Glomerular endothelial cell (primary cell): Measurements from ENCODE around the gene HAS3. TPM values are rescaled to one million over a fixed set of nuclear protein-coding genes. Genes with fewer than 3 reads are reported as not detected.

ENCODE experiments used
- DNase-seq: peaks from one replicate; pipeline ENCODE4 v3.0.0-alpha.2; 2011; ENCODE audit warnings: low read depth, low spot score; ENCODE audit errors: extremely low read depth
- total RNA-seq: library from RNA; depleted of rRNA; stranded (reverse); fragments of >200 nt; gene quantifications from 2 replicates; pipeline ENCODE4 v1.2.3, GENCODE V29; 2015

The HAS3 gene
- total RNA-seq, 1 donor from 2014 or later = 0.70 TPM

- DNase-seq = no peak
Measured at GRCh38 chr16:69089091-69089910, 16.2 kb upstream of the HAS3 start.

- no peak for DNase-seq
Measured at GRCh38 chr16:69093974-69094373, 11.5 kb upstream of the HAS3 start.

- no peak for DNase-seq
Measured at GRCh38 chr16:69094501-69094900, 11.0 kb upstream of the HAS3 start.

GRCh38 chr16:69095193-69095592 lies 10.3 kb upstream of the HAS3 start:
- DNase-seq = no peak

- DNase-seq = no peak
Measured at GRCh38 chr16:69100071-69100691, 5.3 kb upstream of the HAS3 start.

- DNase-seq = no peak
Measured at GRCh38 chr16:69106491-69107315, 1.2 kb downstream of the HAS3 start.

- no peak for DNase-seq
Measured at GRCh38 chr16:69107316-69107962, 2.0 kb downstream of the HAS3 start.

- DNase-seq = no peak
Measured at GRCh38 chr16:69108064-69108904, 2.8 kb downstream of the HAS3 start.

GRCh38 chr16:69108905-69109252 lies 3.4 kb downstream of the HAS3 start:
- no peak for DNase-seq

- no peak for DNase-seq
Measured at GRCh38 chr16:69109486-69110270, 4.2 kb downstream of the HAS3 start.

- no peak for DNase-seq
Measured at GRCh38 chr16:69110406-69110805, 5.0 kb downstream of the HAS3 start.

GRCh38 chr16:69111216-69111875 lies 5.9 kb downstream of the HAS3 start:
- DNase-seq = no peak

- DNase-seq = no peak
Measured at GRCh38 chr16:69111876-69112230, 6.4 kb downstream of the HAS3 start.

- no peak for DNase-seq
Measured at GRCh38 chr16:69112285-69113129, 7.1 kb downstream of the HAS3 start.

GRCh38 chr16:69113216-69113615 lies 7.8 kb downstream of the HAS3 start:
- DNase-seq = no peak

- no peak for DNase-seq
Measured at GRCh38 chr16:69114346-69114975, 9.0 kb downstream of the HAS3 start.

GRCh38 chr16:69114976-69115355 lies 9.5 kb downstream of the HAS3 start:
- DNase-seq = no peak

- DNase-seq = no peak
Measured at GRCh38 chr16:69115361-69115760, 9.9 kb downstream of the HAS3 start.
